ENCODE data around the gene SPATS2L.

Gene SPATS2L

DNA sequence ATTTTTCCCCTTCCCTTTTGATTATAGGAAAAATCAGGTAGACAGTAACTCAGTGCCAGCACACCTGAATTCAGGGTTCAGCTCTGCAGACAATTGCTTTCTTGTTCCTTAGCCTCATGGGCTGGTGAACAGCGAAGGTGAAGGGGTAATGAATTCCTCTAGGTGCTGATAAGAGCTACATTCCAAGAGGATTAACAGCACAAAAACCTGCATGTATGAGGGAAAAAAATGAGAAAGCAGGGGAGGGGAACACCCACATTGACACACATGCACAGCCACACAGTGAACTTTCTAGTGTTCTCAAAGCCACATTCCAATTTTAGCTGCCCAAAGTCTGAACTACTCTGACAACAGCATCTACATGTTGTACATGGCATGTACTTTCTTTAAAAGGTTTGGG is 46.1 kb downstream of the SPATS2L start:
- no peak for DNase-seq (ENCODE audit: insufficient read length, low spot score)
- peak; percentile 52 for FAIRE-seq
- no peak for TF ChIP-seq POU2F2 (IDR thresholded peaks at IDR 0.05; ENCODE audit: low read depth, low read length)
- TF ChIP-seq POLR2AphosphoS5 (IDR thresholded peaks at IDR 0.05; ENCODE audit: low read depth, low read length): no peak
- no peak for TF ChIP-seq PAX5 (IDR thresholded peaks at IDR 0.05; ENCODE audit: insufficient read depth, low read length, severe bottlenecking)
- no peak for TF ChIP-seq POLR2A (IDR thresholded peaks at IDR 0.05; ENCODE audit: low read depth, low read length)
- no peak for TF ChIP-seq TAF1 (IDR thresholded peaks at IDR 0.05; ENCODE audit: low read depth, low read length)
- no peak for TF ChIP-seq SPI1 (IDR thresholded peaks at IDR 0.05; ENCODE audit: low read depth, low read length)

DNA sequence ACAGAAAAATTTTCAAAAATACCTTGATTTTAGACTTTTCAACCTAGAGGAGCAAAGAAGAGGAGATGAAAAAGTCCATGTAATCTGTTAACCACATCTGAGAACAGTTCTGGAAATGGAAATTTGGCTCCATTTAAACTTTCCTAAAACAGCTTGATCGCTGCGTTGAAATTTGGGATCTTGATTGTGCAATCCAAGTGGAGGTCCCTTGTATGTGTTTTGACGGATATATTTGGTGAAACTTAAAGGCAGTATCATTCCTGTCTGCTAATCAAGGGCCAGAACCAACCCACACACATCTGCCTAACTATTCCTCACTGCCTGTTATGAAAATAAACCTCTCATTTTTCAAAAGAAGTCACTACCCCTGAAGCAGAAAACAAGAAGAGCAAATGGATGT is 46.6 kb downstream of the SPATS2L start:
- FAIRE-seq: no peak

DNA sequence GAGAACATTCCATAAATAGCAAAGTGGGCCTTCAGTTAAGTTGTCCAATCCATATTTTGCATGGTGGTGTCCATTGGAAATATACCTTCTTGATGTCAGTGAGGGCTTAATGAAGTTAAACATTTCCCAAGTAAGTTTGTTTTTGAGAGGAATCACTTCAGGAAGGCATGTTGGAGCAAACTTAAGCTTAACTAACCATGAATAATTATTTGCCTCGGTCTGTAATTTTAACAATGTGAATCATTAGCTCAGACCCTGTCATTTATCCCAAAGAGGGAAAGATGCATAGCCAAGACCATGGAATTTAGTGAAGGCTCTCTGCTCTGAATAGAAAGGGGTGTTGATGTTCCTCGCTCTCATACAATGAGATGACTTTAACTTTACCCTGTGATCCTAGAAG is 47.4 kb downstream of the SPATS2L start:
- FAIRE-seq: no peak
- no peak for DNase-seq (ENCODE audit: insufficient read length, low spot score)
- TF ChIP-seq POU2F2 (IDR thresholded peaks at IDR 0.05; ENCODE audit: low read depth, low read length) (no peak), TAF1 (IDR thresholded peaks at IDR 0.05; ENCODE audit: low read depth, low read length) (no peak), PAX5 (IDR thresholded peaks at IDR 0.05; ENCODE audit: insufficient read depth, low read length, severe bottlenecking) (no peak), POLR2AphosphoS5 (IDR thresholded peaks at IDR 0.05; ENCODE audit: low read depth, low read length) (no peak), POLR2A (IDR thresholded peaks at IDR 0.05; ENCODE audit: low read depth, low read length) (no peak), SPI1 (IDR thresholded peaks at IDR 0.05; ENCODE audit: low read depth, low read length) (no peak)

More for the DNA sequence above, 46.6 kb downstream of the SPATS2L start:
- no peak for DNase-seq (ENCODE audit: insufficient read length, low spot score)
- TF ChIP-seq POLR2A (IDR thresholded peaks at IDR 0.05; ENCODE audit: low read depth, low read length): no peak
- TF ChIP-seq POU2F2 (IDR thresholded peaks at IDR 0.05; ENCODE audit: low read depth, low read length): no peak
- TF ChIP-seq PAX5 (IDR thresholded peaks at IDR 0.05; ENCODE audit: insufficient read depth, low read length, severe bottlenecking): no peak
- no peak for TF ChIP-seq POLR2AphosphoS5 (IDR thresholded peaks at IDR 0.05; ENCODE audit: low read depth, low read length)
- TF ChIP-seq TAF1 (IDR thresholded peaks at IDR 0.05; ENCODE audit: low read depth, low read length): no peak
- TF ChIP-seq SPI1 (IDR thresholded peaks at IDR 0.05; ENCODE audit: low read depth, low read length): no peak

DNA sequence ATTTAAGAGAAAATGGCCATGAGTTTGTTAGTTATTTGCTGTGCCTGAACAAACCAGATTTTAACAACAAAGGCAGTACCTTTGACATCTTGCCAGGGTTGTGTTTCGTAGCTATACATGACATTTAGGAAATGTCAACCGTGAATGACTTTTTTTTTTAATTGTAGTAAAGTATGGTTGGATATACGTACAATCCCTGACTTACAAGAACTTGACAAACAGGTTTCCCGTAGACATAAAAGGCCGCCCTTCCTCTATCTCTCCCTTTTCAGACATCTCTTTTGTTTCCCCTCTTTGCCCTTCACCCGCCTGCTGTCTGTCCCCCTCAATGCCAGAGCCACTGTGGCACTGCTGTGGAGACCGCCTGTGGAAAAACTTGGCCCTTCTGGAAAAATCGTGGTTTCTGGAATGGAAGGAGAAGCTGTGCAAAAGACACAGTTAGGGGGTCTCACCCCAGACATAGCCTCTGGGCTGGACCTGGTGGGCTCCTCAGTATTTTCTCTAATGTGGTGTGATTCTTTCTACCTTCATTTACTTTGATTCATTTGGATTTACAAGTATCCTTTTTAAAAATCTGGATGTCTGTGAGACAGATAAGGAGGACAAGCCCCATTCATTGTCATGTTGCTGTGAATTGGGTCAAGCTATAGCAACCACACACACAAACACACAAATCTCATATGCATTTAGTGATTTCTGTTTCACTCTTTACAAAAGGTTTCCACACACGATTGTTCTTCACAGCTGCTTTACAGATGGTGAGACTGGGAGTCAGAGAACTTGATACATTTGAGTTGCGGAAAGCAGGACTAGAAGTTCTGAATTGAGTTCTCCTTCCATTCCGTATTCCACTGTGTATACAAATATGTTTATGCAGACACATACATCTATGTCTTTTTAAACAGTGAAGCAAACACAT is 48.6 kb downstream of the SPATS2L start:
- DNase-seq (ENCODE audit: insufficient read length, low spot score) (no peak), FAIRE-seq (peak; percentile 73)
- no peak for TF ChIP-seq POU2F2 (IDR thresholded peaks at IDR 0.05; ENCODE audit: low read depth, low read length)
- TF ChIP-seq POLR2AphosphoS5 (IDR thresholded peaks at IDR 0.05; ENCODE audit: low read depth, low read length): no peak
- TF ChIP-seq POLR2A (IDR thresholded peaks at IDR 0.05; ENCODE audit: low read depth, low read length): no peak
- TF ChIP-seq PAX5 (IDR thresholded peaks at IDR 0.05; ENCODE audit: insufficient read depth, low read length, severe bottlenecking): no peak
- no peak for TF ChIP-seq SPI1 (IDR thresholded peaks at IDR 0.05; ENCODE audit: low read depth, low read length)
- no peak for TF ChIP-seq TAF1 (IDR thresholded peaks at IDR 0.05; ENCODE audit: low read depth, low read length)

DNA sequence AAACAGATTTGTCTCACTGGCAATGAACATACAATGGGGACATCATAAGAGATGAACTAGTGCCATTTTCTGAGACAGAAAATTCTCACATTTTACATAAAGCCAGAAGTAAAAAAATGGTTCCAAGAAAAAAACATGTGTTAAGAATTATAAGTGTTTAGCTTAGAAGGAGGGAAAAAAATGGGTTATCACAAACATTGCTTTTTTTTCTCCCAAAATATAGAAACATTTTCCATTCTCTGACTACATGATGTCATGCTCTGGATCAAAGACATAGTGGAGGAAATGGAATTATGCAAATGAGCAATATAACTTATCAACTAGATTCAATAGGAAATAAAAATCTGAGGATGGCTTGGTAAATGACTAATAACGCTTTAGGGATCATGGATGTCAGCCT is 49.8 kb downstream of the SPATS2L start:
- no peak for TF ChIP-seq TAF1 (IDR thresholded peaks at IDR 0.05; ENCODE audit: low read depth, low read length)
- no peak for TF ChIP-seq POLR2AphosphoS5 (IDR thresholded peaks at IDR 0.05; ENCODE audit: low read depth, low read length)
- no peak for TF ChIP-seq SPI1 (IDR thresholded peaks at IDR 0.05; ENCODE audit: low read depth, low read length)
- TF ChIP-seq POU2F2 (IDR thresholded peaks at IDR 0.05; ENCODE audit: low read depth, low read length): no peak
- no peak for TF ChIP-seq PAX5 (IDR thresholded peaks at IDR 0.05; ENCODE audit: insufficient read depth, low read length, severe bottlenecking)
- TF ChIP-seq POLR2A (IDR thresholded peaks at IDR 0.05; ENCODE audit: low read depth, low read length): no peak
- no peak for FAIRE-seq

DNA sequence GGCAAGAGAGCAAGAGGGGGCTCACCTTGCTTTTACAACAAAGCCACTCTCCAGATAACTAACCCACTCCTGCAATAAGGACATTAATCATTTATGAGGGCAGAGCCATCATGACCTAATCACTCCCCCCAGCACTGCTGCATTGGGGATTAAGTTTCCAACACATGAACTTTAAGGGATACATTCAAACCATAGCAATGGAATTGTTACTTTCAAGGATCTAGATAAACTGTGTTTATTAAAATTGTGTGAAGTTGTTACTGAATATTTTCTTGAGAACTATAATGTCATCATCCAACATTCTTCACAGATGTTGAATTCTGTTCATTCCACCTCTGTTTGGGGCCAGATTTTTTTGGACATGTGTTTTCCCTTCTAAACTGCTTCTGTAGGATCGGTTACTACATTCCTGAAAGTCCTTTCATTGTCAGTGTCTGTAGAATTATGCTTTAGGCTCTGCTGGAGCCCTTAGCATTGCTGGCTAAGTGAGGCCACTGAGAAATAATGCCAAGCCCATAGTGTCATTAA is 50.4 kb downstream of the SPATS2L start:
- FAIRE-seq: peak; percentile 26
- DNase-seq (ENCODE audit: insufficient read length, low spot score): no peak
- TF ChIP-seq POU2F2 (IDR thresholded peaks at IDR 0.05; ENCODE audit: low read depth, low read length) (no peak), SPI1 (IDR thresholded peaks at IDR 0.05; ENCODE audit: low read depth, low read length) (no peak), POLR2AphosphoS5 (IDR thresholded peaks at IDR 0.05; ENCODE audit: low read depth, low read length) (no peak), POLR2A (IDR thresholded peaks at IDR 0.05; ENCODE audit: low read depth, low read length) (no peak), TAF1 (IDR thresholded peaks at IDR 0.05; ENCODE audit: low read depth, low read length) (no peak), PAX5 (IDR thresholded peaks at IDR 0.05; ENCODE audit: insufficient read depth, low read length, severe bottlenecking) (no peak)

More for the DNA sequence above, 49.8 kb downstream of the SPATS2L start:
- no peak for DNase-seq (ENCODE audit: insufficient read length, low spot score)

DNA sequence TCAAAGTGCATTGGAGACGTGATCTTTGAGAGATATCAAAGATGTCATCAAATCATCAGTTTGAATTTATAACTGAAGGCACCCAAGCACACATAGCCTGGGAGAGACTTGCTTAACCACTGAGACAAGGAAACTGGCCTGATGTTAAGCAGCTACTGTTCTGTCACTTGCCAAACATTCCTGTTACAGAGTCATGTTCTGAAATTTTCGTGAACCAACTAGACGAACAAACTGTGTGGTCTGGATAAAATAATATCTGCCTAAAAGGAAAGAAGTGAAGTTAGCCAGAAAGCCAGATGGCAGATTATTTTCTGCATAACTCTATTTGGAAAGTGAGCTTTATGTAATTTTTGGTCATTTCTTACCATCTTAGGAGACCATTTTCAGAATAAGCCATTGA is 51.4 kb downstream of the SPATS2L start:
- TF ChIP-seq SPI1 (IDR thresholded peaks at IDR 0.05; ENCODE audit: low read depth, low read length) (no peak), POLR2AphosphoS5 (IDR thresholded peaks at IDR 0.05; ENCODE audit: low read depth, low read length) (no peak), PAX5 (IDR thresholded peaks at IDR 0.05; ENCODE audit: insufficient read depth, low read length, severe bottlenecking) (no peak), TAF1 (IDR thresholded peaks at IDR 0.05; ENCODE audit: low read depth, low read length) (no peak), POU2F2 (IDR thresholded peaks at IDR 0.05; ENCODE audit: low read depth, low read length) (no peak), POLR2A (IDR thresholded peaks at IDR 0.05; ENCODE audit: low read depth, low read length) (no peak)
- no peak for FAIRE-seq
- no peak for DNase-seq (ENCODE audit: insufficient read length, low spot score)

DNA sequence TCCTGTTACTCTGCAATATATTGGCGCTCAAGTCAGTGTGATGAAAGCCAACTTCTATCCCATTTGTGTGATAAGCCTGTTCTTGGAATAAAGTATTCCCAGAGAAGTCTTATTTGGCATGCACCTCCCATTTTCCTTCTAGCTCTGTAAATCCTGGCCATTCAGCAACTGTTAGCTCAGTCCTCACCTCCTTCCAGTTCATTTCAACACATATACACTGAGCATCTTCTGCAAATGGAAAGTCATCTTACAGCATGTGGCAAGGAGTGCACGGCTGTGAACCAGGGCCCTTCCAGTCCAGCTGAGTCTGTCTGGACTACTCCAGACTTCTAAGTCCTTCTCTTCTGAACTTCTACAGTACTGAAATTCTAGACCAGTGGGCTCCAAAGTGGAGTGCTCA is 53.1 kb downstream of the SPATS2L start:
- DNase-seq (ENCODE audit: insufficient read length, low spot score) (no peak), FAIRE-seq (peak; percentile 5)
- no peak for TF ChIP-seq POU2F2 (IDR thresholded peaks at IDR 0.05; ENCODE audit: low read depth, low read length)
- no peak for TF ChIP-seq POLR2A (IDR thresholded peaks at IDR 0.05; ENCODE audit: low read depth, low read length)
- TF ChIP-seq PAX5 (IDR thresholded peaks at IDR 0.05; ENCODE audit: insufficient read depth, low read length, severe bottlenecking): no peak
- TF ChIP-seq SPI1 (IDR thresholded peaks at IDR 0.05; ENCODE audit: low read depth, low read length): no peak
- TF ChIP-seq TAF1 (IDR thresholded peaks at IDR 0.05; ENCODE audit: low read depth, low read length): no peak
- no peak for TF ChIP-seq POLR2AphosphoS5 (IDR thresholded peaks at IDR 0.05; ENCODE audit: low read depth, low read length)

DNA sequence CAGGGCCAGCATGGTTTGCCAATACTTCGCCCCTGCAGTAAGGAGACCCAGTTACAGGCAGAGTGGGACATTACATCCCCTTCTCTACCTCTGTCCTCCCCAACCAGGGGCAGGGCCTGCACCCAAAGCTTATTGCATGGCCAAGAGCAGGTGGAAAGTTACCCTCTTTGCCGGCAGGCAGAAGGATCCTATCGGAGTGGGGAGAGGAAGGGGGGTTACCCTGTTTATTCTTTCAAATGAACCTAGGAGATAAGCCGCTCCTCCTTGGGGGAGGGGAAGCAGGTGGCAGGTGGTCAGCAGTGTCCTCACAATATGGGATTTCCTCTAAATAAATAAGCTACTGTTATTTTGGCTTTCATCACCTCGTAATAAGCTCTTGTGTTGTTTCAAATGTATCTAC is 53.9 kb downstream of the SPATS2L start:
- no peak for TF ChIP-seq POU2F2 (IDR thresholded peaks at IDR 0.05; ENCODE audit: low read depth, low read length)
- no peak for TF ChIP-seq TAF1 (IDR thresholded peaks at IDR 0.05; ENCODE audit: low read depth, low read length)
- no peak for TF ChIP-seq POLR2AphosphoS5 (IDR thresholded peaks at IDR 0.05; ENCODE audit: low read depth, low read length)
- no peak for TF ChIP-seq PAX5 (IDR thresholded peaks at IDR 0.05; ENCODE audit: insufficient read depth, low read length, severe bottlenecking)
- no peak for FAIRE-seq
- DNase-seq (ENCODE audit: insufficient read length, low spot score): no peak

Measured in GM12891 (cell line).